ENCODE data around the gene PTPRN2.
"Not testable (repeated sequence)": the region's sequence is repeated elsewhere in the genome, so short reads cannot be mapped to it uniquely, and the experiment has no call there.

PTPRN2 gene

DNA sequence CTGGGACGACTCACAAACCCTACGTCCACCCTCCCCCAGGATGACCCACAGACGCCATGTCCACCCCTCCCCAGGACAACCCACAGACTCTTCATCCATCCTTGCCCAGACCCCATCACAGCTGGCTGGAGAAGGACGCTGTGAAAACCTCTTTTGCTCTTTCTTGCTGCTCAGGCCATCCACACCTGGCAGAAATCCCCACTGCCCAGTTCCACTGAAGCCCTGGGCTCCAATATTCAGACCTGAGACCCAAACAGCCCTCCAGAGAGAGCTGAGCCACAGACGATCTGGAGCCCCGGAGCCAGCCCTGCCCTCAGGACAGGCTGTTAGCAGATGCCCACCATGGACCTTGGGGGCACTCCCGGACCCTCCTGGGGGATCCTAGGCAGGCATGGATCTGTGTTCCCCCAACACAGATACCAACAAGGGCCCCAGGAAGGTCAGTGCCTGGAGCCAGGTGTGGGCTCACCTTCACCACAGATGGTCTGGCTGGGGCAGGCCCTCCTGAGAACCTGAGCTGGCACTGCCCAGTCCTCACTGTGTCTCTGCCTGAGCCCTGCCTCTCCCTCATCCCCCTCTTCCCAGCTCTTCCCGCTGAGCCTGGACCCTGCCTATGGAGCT lies 226.2 kb downstream of the PTPRN2 start:
- no peak for FAIRE-seq
- no peak for DNase-seq (ENCODE audit: insufficient read length, low spot score)

DNA sequence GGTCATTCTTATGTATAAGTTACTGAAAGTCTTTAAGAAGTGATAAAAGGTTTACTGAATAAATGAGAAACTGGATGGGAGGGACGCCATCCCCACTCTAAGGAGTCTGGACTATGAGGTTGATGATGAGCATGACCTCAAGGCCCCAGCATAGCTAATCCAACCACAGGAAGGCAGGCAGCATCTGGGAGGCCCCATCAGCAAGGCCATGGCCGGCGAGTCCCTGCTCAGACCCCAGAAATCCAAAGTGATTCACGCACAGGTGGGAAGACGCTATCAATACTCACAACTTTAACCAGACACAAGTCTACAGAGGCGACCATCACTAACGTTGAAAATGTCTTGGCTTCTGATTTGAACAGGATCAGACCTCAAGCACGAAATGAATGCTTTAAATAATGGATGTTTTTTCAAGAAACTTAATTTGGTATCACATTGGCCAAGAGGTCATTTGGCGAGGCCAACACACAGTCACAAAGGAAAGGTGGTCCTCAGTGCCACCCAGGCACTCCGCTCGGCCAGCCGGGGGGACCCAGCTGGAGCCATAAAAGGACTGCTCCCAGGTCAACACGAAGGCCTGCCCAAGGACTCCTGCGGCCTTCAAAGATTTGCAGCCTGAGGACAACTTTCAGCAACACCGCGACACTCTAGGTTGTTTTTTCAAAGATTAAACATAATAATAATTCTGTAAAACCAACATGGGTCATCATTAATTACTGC lies 228.5 kb downstream of the PTPRN2 start:
- DNase-seq (ENCODE audit: insufficient read length, low spot score), result no peak
- no peak for FAIRE-seq

DNA sequence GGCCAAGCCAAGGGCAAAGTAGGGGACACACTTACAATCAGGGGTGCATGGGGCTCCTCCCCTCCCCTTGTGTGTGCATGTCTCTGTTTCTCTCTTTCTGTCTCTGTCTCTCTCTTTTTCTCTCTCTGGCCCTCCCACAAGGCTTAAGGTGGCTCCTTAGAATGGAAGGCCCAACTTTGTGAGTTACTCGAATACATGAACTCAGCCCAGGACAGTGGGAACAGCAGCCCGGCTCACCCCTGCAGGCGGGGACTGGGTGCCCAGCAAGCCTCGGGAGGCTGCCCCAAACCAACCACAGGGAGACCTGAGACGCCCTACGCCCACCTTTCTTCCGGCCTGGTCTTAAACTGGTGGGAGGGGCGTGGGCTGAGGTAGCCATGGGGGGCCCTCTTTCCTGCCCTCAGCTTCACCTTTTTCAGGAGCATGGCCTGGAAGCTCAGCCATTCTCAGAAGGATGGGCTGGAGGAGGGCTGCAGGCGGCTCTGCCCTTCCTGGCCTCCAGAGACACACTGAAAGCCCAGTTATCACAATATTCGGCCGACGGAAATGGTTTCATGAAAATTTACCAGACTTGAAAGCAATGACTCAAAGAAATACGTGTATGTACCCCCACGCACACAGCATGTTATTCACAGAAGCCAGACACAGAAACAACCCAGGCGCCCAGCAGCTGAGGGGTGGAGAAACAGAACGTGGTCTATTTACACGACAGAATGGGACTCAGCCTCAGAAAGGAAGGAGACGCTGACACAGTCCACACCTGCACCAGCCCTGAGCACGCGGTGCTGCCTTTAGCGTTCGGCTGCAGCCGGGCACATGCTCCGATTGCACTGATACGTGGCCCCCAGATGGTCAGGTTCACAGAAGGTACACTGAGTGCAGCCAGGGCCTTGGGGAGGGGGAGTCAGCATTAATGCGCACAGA lies 229.5 kb downstream of the PTPRN2 start:
- no peak for FAIRE-seq
- DNase-seq (ENCODE audit: insufficient read length, low spot score), result no peak

DNA sequence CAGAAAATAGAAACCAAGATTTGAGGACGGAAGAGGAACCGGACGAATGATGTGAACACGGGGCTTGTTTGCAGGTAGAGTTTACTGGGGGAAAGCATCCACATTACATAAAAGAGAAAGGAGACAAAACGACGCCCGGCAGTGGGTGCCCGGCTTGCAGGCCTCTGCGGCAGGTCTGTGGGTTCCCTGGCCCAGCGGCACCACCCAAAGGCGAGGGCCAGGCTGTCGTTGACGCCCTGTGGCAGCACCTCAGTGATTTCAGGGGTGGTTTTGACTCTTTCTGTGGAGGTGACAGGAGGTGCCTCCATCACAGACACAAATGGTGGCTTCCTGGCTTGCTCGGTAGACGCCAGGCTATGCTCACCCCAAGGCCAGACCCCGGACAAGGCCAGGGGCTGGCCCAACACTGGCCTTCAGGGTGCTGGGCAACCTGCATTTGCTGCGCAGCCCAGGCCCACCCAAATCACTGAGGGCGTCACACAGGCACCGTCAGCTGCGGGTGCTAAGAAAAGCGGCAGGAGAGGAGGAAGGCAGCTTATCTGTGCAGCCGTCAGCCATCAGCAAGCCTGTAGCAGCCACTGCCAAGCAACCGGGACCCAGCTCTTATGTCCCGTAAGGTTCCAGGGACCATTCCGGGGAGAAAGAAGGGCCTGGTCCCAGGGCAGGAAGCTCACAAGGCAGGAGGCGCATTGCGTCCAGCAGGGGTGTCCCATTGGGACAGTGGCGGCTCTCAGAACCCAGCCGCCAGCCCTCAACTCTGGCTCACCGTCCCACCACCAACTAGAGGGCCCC lies 230.3 kb downstream of the PTPRN2 start:
- FAIRE-seq, result no peak
- no peak for DNase-seq (ENCODE audit: insufficient read length, low spot score)

DNA sequence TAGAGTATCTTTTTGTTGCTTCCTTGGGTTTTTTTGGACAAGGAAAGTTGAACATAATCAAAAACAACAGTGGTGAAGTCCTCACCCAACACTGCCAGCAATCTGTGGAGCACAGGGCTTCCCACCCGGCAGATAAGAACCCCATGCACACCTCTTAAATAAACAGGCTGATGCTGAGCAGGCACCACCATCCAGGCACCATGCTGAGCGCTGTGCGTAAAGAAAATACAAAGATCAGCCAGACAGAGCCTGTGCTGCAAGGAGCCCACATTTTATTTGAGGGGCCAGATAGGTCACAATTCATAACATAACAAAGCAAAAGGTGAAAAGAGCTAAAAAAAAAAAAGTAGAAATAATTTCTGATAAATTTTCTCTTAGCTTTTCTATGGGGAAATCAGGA lies 231.2 kb downstream of the PTPRN2 start:
- DNase-seq (ENCODE audit: insufficient read length, low spot score) (no peak), FAIRE-seq (no peak)

DNA sequence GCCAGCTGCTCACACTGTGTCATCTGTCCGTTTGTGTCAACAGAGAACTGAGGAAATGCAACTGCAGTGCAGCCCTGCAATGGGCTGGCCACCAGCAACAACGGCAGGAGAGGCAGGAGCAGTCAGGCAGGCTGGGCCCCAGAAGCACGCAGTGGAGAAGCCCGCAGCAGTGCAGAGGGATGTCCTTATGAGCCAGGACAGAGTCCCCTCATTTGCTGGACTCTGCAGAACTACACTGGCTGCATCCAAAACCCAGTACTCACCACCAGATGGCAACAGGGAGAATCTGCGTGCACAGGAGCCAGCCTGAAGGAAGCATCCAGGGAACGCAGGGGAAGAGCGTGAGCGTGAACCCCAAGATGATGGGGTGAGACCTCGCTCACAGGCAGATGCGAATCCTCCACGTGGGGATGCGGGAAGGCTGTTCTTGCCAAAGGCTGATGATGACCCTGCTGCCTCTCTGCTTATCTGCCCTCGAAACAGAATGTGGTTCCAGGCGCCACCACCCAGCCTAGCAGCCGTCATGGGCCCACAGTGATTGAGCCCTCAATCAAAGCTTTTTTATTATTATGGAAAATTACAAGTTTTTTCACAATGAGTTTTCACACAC lies 232.1 kb downstream of the PTPRN2 start:
- no peak for FAIRE-seq
- no peak for DNase-seq (ENCODE audit: insufficient read length, low spot score)

DNA sequence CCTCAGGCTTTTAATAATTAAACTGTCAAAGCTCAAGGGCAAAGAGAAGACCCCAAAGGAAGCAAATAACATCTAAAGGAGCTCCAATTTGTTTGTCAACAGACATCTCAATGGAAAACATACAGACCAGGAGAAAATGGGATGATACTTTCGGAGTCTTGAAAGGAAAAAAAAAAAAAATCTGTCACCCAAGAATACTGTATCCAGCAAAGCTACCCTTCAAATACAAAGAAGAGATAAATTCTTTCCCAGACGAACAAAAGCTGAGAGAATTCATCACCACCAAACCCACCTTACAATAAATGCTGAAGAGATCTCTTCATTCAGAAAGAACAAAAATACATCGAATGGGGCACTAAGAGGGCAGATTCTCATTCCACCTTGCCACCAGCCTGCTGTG lies 232.8 kb downstream of the PTPRN2 start:
- no peak for FAIRE-seq

DNA sequence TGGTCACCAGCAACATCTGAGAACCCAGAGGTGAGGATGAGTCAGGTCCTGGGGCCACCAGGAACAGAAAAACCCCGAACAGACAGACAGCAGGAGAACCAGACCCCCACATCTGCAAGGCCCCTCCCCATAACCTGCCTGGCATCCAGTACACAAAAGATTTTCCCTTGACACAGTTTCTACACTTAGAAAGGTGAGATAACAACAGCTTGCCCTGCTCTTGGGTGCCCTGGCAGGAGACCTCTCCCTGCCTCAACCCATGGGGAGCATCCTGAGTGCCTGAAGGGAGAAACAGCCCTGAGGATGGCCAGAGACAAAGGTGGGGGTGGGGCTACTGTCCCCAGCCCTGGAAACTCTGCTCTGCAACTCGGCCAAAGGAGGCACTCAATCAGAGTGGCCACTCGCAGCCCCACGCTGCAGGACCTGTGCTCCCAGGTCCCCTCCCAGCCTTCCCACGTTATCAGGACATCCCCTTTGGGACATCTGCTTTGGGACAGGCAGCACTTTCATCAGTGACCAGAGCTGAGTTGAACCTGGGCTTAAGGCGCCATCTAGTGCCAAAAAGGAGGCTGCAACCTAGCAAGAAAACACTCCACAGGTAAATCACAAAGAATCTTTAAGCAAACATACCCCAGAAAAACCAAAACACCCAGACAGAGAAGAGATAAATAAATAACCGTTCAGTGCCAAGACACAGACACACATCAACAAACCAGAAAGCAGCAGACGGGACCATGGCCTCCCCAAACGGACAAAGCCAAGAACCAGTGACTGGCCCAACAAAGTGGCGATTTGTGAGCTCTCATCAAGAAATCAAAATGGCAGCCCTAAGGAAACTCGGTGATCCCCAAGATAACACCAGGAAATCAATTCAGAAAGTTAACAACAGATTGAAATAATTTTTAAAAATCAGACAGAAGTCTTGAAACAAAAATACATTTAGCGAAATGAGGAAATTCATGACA lies 233.7 kb downstream of the PTPRN2 start:
- DNase-seq (ENCODE audit: insufficient read length, low spot score) (no peak), FAIRE-seq (no peak)

More for the DNA sequence above, 232.8 kb downstream of the PTPRN2 start:
- DNase-seq (ENCODE audit: insufficient read length, low spot score), result no peak

DNA sequence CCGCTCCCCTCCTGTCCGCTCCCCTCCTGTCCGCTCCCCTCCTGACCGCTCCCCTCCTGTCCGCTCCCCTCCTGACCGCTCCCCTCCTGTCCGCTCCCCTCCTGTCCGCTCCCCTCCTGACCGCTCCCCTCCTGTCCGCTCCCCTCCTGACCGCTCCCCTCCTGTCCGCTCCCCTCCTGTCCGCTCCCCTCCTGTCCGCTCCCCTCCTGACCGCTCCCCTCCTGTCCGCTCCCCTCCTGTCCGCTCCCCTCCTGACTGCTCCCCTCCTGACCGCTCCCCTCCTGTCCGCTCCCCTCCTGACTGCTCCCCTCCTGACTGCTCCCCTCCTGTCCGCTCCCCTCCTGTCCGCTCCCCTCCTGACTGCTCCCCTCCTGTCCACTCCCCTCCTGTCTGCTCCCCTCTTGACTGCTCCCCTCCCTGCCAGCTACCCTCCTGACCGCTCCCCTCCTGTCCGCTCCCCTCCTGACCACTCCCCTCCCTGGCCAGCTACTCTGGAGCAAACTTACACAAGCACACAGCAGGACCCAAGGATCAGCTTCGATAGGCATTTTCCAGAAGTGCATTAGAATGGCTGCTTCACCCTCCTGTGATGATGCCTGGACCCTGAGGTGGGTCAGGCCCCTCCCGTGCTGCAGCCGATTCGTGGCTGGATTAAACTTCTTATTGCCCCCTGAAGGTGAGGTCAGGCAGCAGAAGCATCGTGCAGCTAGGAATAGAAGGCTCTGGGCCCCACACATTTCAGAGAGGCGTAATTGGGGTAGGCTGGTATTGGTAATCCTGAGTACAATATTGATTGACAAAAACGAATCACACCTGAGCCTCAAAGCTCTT lies 235.5 kb downstream of the PTPRN2 start:
- not testable (repeated sequence) for FAIRE-seq; DNase-seq (ENCODE audit: insufficient read length, low spot score)

DNA sequence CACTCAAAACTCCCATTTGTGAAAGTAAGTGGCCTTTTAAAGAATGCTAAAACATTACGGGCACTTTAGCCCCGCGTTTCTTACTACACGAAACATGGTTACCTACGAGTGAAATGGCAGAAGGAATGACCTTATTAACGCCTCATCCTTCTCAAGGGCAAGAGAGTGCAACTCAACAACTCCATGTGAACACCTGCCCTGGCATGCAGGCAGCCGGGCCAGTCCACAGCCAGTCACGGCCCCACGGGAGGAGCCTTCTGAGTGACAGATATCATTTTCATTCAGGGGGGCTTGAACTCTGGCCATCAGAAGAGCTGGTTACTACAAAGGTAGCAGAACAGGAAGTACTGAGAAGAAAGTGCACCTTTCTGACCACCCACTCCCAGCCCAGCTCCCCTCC lies 236.1 kb downstream of the PTPRN2 start:
- no peak for DNase-seq (ENCODE audit: insufficient read length, low spot score)
- no peak for FAIRE-seq

DNA sequence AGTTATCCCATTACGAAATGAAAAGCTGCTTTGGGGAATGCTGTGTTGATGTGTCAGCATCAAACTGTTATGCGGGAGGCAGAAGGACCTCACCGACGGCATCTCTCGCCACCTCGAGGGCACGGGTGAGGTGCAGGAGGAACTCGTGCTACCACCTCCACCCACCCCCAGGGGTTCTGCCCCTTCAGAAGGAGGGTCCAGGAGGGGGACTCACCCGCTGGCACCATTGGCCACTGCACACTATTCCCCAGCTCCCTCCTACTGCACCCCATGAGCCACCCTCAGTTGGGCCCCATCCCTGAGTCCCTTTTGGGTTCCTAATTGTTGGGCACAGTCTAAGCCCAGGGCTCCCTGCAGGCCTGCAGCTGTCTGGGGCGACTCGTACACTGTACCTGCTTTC lies 236.6 kb downstream of the PTPRN2 start:
- FAIRE-seq, result no peak
- DNase-seq (ENCODE audit: insufficient read length, low spot score), result no peak

DNA sequence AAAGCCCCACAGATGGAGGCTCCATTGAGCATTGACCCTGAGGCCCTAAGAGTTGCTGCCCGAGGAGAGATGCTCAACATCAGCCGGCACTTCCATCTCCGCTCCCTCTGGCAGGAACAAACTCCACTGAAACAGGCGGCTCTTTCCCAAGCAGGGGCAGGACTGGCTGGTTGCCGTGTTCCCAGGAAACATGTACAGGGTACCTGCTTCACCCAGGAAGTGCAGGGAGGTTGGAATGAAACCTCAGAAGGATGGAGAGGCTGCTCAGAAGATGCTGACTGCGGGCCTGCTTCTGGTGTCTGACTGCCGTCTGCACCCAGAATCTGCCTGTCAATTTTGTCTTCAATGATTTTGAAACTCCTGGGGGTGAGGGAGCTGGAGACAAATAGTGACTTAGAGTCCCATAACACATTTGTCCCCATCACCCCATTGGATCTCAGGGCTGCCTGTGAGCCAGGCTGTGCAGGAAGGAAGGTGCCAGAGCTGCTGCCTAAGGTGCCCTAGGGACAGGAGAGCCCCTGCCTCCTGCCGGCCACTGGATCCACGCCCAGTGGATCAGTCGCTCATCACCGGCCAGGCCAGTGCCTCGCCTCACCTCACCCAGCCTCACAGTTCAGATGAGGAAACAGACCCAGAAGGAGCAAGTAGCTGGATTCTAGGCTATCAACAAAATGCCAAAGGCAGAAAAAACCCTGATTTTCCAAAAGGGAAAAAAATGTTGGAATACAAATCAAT lies 237.3 kb downstream of the PTPRN2 start:
- FAIRE-seq, result no peak
- no peak for DNase-seq (ENCODE audit: insufficient read length, low spot score)

DNA sequence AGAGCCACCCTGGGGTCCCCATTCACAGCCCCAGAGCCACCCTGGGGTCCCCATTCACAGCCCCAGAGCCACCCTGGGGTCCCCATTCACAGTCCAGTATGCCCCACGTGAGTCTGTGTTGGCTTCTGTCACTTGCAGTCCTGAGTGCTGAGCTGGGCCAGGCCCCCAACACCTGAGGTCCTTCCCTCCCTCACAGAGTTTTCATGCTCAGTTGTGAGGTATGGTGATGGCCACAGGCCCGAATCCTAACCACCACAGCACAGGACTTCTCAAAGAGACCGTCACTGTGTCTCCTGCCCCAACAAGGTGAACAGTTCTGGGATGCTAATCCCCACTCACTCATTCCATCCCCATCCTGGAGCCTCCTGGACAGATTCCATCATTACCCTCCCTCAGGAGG lies 239.2 kb downstream of the PTPRN2 start:
- no peak for FAIRE-seq
- no peak for DNase-seq (ENCODE audit: insufficient read length, low spot score)

DNA sequence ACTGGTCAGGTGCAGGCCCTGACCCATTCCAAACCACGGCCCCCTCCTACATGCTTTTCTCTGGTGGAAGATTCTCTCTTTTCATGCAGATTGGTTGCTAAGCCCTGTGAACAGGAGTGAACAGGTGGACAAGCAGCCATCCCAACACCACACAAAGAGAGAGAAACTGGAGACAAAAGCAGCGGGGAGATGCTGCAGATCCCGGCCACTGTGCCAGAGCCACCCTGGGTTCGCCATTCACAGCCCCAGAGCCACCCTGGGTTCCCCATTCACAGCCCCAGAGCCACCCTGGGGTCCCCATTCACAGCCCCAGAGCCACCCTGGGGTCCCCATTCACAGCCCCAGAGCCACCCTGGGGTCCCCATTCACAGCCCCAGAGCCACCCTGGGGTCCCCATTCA lies 239.6 kb downstream of the PTPRN2 start:
- FAIRE-seq; DNase-seq (ENCODE audit: insufficient read length, low spot score): not testable (repeated sequence)

DNA sequence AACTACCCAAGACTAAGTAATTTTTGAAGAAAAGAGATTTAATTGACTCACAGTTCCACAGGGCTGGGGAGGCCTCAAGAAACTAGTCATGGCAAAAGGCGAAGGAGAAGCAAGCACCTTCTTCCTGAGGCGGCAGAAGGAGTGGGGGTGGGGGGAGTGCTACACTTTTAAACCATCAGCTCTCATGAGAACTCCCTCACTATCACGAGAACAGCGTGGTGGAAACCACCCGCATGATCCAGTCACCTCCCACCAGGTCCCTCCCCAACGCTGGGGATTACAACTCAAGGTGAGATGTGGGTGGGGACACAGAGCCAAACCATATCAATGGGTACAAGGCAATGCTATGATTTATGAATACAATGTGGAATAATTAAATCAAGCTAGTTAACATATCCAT lies 241.9 kb downstream of the PTPRN2 start:
- FAIRE-seq, result no peak

DNA sequence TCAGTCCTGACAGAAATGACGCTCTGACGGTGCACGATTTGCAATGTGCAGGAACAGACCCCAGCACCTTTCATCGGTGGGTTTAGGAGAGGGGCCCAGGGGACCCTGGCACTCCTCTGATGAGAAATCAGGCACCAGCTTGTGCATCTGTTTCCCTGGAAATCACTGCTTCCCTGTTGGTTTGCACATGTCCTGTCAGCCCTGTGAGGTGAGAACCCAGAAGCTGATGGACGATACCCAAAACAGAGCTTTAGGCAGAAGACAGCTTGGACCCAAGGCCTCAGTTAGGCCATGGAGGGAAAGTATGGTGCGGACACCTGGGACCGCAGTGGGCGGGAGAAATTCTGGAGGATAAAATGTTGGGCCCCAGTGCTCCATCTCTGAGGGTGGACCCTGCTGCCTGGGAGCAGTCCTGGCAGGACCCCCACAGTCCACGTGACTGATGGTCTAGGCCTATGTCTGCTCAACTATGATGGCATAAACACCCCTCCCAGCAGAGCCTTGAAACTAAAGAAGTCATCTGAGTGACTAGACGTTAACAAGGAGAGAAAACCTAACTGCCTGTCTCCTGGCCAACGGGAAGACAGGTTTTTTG lies 242.8 kb downstream of the PTPRN2 start:
- FAIRE-seq, result no peak
- DNase-seq (ENCODE audit: insufficient read length, low spot score), result no peak

More for the DNA sequence above, 241.9 kb downstream of the PTPRN2 start:
- DNase-seq (ENCODE audit: insufficient read length, low spot score), result no peak

DNA sequence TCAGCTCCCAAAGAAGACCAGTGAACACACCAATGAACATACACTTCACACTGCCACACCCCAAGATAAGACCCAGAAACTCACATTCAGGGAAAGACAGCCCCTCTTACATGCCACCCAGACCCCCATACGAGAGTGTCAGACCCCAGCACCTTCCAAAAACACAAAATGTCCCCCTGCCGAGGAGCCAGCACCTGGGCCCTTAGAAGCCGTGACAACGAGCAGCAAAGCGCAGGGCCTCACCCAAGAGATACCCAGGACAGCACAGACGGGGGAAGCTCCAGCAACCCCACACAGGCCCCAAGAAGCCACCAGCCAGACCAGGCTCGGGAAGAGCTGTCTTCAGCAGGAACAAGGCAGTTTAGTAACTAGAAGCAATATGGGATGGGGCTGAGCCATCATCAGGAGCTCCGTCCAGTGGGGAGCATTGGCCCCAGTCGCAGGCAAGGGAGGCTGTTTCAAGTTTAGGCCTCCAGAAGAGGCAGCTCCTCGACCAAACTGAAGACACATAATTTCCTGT lies 243.6 kb downstream of the PTPRN2 start:
- DNase-seq (ENCODE audit: insufficient read length, low spot score) (no peak), FAIRE-seq (no peak)
